HFFc6 (cell line): ENCODE measurements around the gene EIPR1. TPM values are rescaled to one million over a fixed set of nuclear protein-coding genes. Genes with fewer than 3 reads are reported as not detected.

Experiments
- DNase-seq: peaks from one replicate; pipeline ENCODE4 v3.0.0-alpha.2; 2018
- H3K27ac Mint-ChIP-seq: 2 replicates; pipeline ENCODE4 v1.8.0; 2020; ENCODE audit warnings: mild to moderate bottlenecking, mixed read lengths
- H3K27me3 Mint-ChIP-seq: 2 replicates; pipeline ENCODE4 v1.8.0; 2021; ENCODE audit warnings: mild to moderate bottlenecking, moderate library complexity, mixed read lengths; ENCODE audit not compliant: insufficient read depth
- H3K36me3 Mint-ChIP-seq: 2 replicates; pipeline ENCODE4 v1.8.0; 2021; ENCODE audit warnings: low read depth, mixed read lengths
- H3K4me1 Mint-ChIP-seq: 2 replicates; pipeline ENCODE4 v1.8.0; 2020; ENCODE audit warnings: low read depth, mixed read lengths
- H3K4me3 Mint-ChIP-seq: 2 replicates; pipeline ENCODE4 v1.8.0; 2020; ENCODE audit warnings: mild to moderate bottlenecking, moderate library complexity, mixed read lengths
- H3K9me3 Mint-ChIP-seq: 2 replicates; pipeline ENCODE4 v1.8.0; 2020; ENCODE audit warnings: mild to moderate bottlenecking, mixed read lengths
- CTCF ChIP-seq: fragments of 200-600 bp; sonication (generic); IDR thresholded peaks from 2 replicates; pipeline ENCODE4 v1.5.0; 2021; ENCODE audit warnings: antibody characterized with exemption, mild to moderate bottlenecking
- total RNA-seq, 6 experiments: library from RNA; stranded (reverse); fragmentation: NEBNext Ultra II Directional; extraction: Animal tissue kit (Norgen Biotek cat#: 25700); gene quantifications; 2 replicates in 1 of 6; 3 replicates in 5 of 6; pipeline ENCODE4 v1.2.3, GENCODE V29; 2021

The EIPR1 gene
- total RNA-seq, 6 experiments from 2014 or later: 26.6 to 30.9 (median 28.8) TPM

- no peak overlapping the region for H3K4me3 Mint-ChIP-seq
- H3K36me3 Mint-ChIP-seq: no peaks in the 10 kb centered on the region
- no peak overlapping the region for H3K27ac Mint-ChIP-seq
- no peaks in the 10 kb centered on the region for H3K27me3 Mint-ChIP-seq
- no peak for TF ChIP-seq CTCF
- DNase-seq: no peak
- no peaks in the 10 kb centered on the region for H3K9me3 Mint-ChIP-seq
- H3K4me1 Mint-ChIP-seq: no peaks in the 10 kb centered on the region
These were observed 234.6 kb downstream of the EIPR1 start for GRCh38 chr2:3142961-3143571.

- no peak for TF ChIP-seq CTCF
- Mint-ChIP-seq H3K4me1 (no peaks in the 10 kb centered on the region), H3K27me3 (no peaks in the 10 kb centered on the region), H3K9me3 (no peaks in the 10 kb centered on the region), H3K36me3 (no peaks in the 10 kb centered on the region), H3K27ac (no peak overlapping the region), H3K4me3 (no peak overlapping the region)
- no peak for DNase-seq
These were observed 235.4 kb downstream of the EIPR1 start for GRCh38 chr2:3142210-3142609.

GRCh38 chr2:3141696-3142095, 235.9 kb downstream of the EIPR1 start:
- Mint-ChIP-seq H3K27me3 (no peaks in the 10 kb centered on the region), H3K27ac (no peak overlapping the region), H3K9me3 (no peaks in the 10 kb centered on the region), H3K4me3 (no peak overlapping the region), H3K4me1 (no peaks in the 10 kb centered on the region), H3K36me3 (no peaks in the 10 kb centered on the region)
- no peak for DNase-seq
- TF ChIP-seq CTCF: no peak

GRCh38 chr2:3139906-3140305, 237.7 kb downstream of the EIPR1 start:
- H3K27ac Mint-ChIP-seq: no peak overlapping the region
- TF ChIP-seq CTCF: no peak
- H3K9me3 Mint-ChIP-seq: peaks cover 4% of the 10 kb centered on the region; the same call in 1 of the 2 replicates
- H3K4me3 Mint-ChIP-seq: no peak overlapping the region
- H3K4me1 Mint-ChIP-seq: no peaks in the 10 kb centered on the region
- H3K27me3 Mint-ChIP-seq: no peaks in the 10 kb centered on the region
- no peak for DNase-seq
- H3K36me3 Mint-ChIP-seq: no peaks in the 10 kb centered on the region

Other genes with a start within 250 kb of the EIPR1 start
- gene TRAPPC12, start 1.9 kb upstream of the EIPR1 start, total RNA-seq: 10 to 100 TPM; 69.1 to 83.3 (median 74.8) TPM
- 10 to 100 TPM; 66.6 to 94.2 (median 75.5) TPM for gene ADI1, start 141.7 kb upstream of the EIPR1 start, total RNA-seq
- 10 to 100 TPM; 36.9 to 43.6 (median 39.7) TPM for gene RNASEH1, start 180.5 kb upstream of the EIPR1 start, total RNA-seq
- 1,000 to 10,000 TPM; 1,288 to 1,437 (median 1,316) TPM for gene RPS7, start 197.4 kb upstream of the EIPR1 start, total RNA-seq
- not detected for gene COLEC11, start 217.3 kb upstream of the EIPR1 start, total RNA-seq